Pancreas (tissue), 10 donors: ENCODE results near the gene NSF. TPM values are rescaled to one million over a fixed set of nuclear protein-coding genes. Genes with fewer than 3 reads are reported as not detected.

ENCODE experiments used
- ATAC-seq, 4 donors: fragments of 200-7000 bp; cut with Tn5 transposase; one replicate each; pipeline versions ENCODE4 v1.8.0 to v1.9.1; 2020; ENCODE audit warnings: mild to moderate bottlenecking in 4 of 4, moderate library complexity in 4 of 4
- DNase-seq, 6 donors: peaks; one replicate each; pipeline ENCODE4 v3.0.0-alpha.2; 2020
- FAIRE-seq: peaks from 2 replicates; lab custom pipeline; 2012; peaks lifted over from hg19 to GRCh38; lab: Jason Lieb, UNC
- H3K27ac ChIP-seq, 4 donors: fragments of 200-600 bp; sonication (generic); 1 replicate in 3 of 4; 2 replicates in 1 of 4; pipeline versions ENCODE4 v1.5.0 to v1.8.0; 2020
- H3K27me3 ChIP-seq, 4 donors: fragments of 200-600 bp; one replicate each; pipeline ENCODE4 v1.8.0; 2021
- H3K36me3 ChIP-seq, 3 donors: fragments of 200-600 bp; sonication (generic) in 1 of 3; one replicate each; pipeline versions ENCODE4 v1.5.0 to v1.8.0; 2020 to 2021
- H3K4me1 ChIP-seq, 3 donors: fragments of 200-600 bp; one replicate each; pipeline ENCODE4 v1.8.0; 2021
- H3K4me3 ChIP-seq, 4 donors: fragments of 200-600 bp; sonication (generic) in 2 of 4; one replicate each; pipeline versions ENCODE4 v1.5.0 to v1.8.0; 2020 to 2021
- H3K9me3 ChIP-seq, 4 donors: fragments of 200-600 bp; one replicate each; pipeline ENCODE4 v1.8.0; 2021
- CTCF ChIP-seq, 4 donors: fragments of 200-600 bp; sonication (generic) in 3 of 4; IDR thresholded peaks; one replicate each; pipeline versions ENCODE4 v1.5.0 to v1.8.0; 2021; ENCODE audit warnings: antibody characterized with exemption in 4 of 4
- WGBS, 2 donors: extraction: QIAGEN DNeasy Blood & Tissue Kit; methylation state at CpG; one replicate each; pipeline ENCODE4 v1.1.7; 2013; 5-methylcytosine and 5-hydroxymethylcytosine counted together
- intact Hi-C, 3 donors: fragments of 100-400 bp; cut with DNase I; formaldehyde crosslinking; loops; one replicate each; pipeline versions ENCODE4 v1.11.1 to v1.14.2; 2022
- polyA plus RNA-seq, 2 donors: library from polyadenylated mRNA; stranded (reverse); fragments of 200-250 nt; gene quantifications; one replicate each; pipeline ENCODE4 v1.2.3, GENCODE V29; 2013
- total RNA-seq, 6 donors: library from RNA; stranded (reverse); fragmentation: NEBNext Ultra II Directional in 4 of 6; extraction: Animal tissue kit (Norgen Biotek cat#: 25700) in 4 of 6; gene quantifications; one replicate each; pipeline versions ENCODE4 v1.2.1 to v1.2.4, GENCODE V29; 2021 to 2023
- donor health status: healthy with polysubstance abuse.
- donor health status: DM: no; HTN: no; CAD: no; lungs with moderate emphysema.
- donor health status: DM: no; HTN: no; CAD: no.
- donor health status: control.
- donor health status: control.
- donor health status: Bipolar disorder and iron deficiency.
- donor health status: DM: yes; HTN: yes; CAD: no.
- donor health status: DM: no; HTN: no; CAD: no.
- donor health status: DM: no; HTN: no; CAD: no.
- donor health status: DM: yes; HTN: yes; CAD: no.

NSF gene
- total and polyA plus RNA-seq, 8 donors, result 6.2 to 32.4 (median 29.0) TPM

GRCh38 chr17:46770439-46770817, 180.0 kb downstream of the NSF start:
- Histone ChIP-seq H3K36me3 (no peaks in the 10 kb centered on the region), H3K27ac (no peak overlapping the region), H3K27me3 (no peaks in the 10 kb centered on the region), H3K4me3 (no peak overlapping the region), H3K9me3 (no peaks in the 10 kb centered on the region), H3K4me1 (peaks cover under 1 to 2% (median 1%) of the 10 kb centered on the region in 3 donors)
- ATAC-seq (peak in 2 of 4 donors; percentile 3 to 4), FAIRE-seq (no peak), DNase-seq (peak in 3 of 6 donors; percentile 8 to 60 (median 56))
- intact Hi-C loops, result no loop called here
- 86 to 89% methylated on average over 14 of the region's 14 CpGs for WGBS, 2 donors
- TF ChIP-seq CTCF (IDR thresholded peaks at IDR 0.05), result no peak

GRCh38 chr17:46770818-46771560, 180.5 kb downstream of the NSF start:
- DNase-seq (peak in 5 of 6 donors; percentile 26 to 76 (median 51)), ATAC-seq (peak; percentile 52 to 68 (median 67)), FAIRE-seq (no peak)
- Histone ChIP-seq H3K36me3 (no peaks in the 10 kb centered on the region), H3K27ac (no peak overlapping the region), H3K4me3 (peak overlapping the region; percentile 19 to 57 (median 42)), H3K27me3 (no peaks in the 10 kb centered on the region), H3K9me3 (no peaks in the 10 kb centered on the region), H3K4me1 (no peaks in the 10 kb centered on the region)
- WGBS, 2 donors, result 14 to 19% methylated on average over 47 to 73 of the region's 73 CpGs
- intact Hi-C loops, result no loop called here
- TF ChIP-seq CTCF (IDR thresholded peaks at IDR 0.05), result no peak

- Histone ChIP-seq H3K27me3 (no peaks in the 10 kb centered on the region), H3K4me1 (no peaks in the 10 kb centered on the region), H3K36me3 (no peaks in the 10 kb centered on the region), H3K27ac (no peak overlapping the region), H3K9me3 (no peaks in the 10 kb centered on the region), H3K4me3 (peak overlapping the region; percentile 28 to 67 (median 46))
- ATAC-seq (peak; percentile 14 to 67 (median 48)), FAIRE-seq (no peak), DNase-seq (peak in 5 of 6 donors; percentile 29 to 76 (median 67))
- WGBS, 2 donors, result 2 to 7% methylated on average over 57 to 135 of the region's 135 CpGs
- TF ChIP-seq CTCF (IDR thresholded peaks at IDR 0.05), result no peak
- intact Hi-C loops, result no loop called here
These were observed 181.3 kb downstream of the NSF start for GRCh38 chr17:46771561-46772474.

- Histone ChIP-seq H3K27ac (no peak overlapping the region), H3K27me3 (no peaks in the 10 kb centered on the region), H3K9me3 (no peaks in the 10 kb centered on the region), H3K4me3 (peak overlapping the region in 3 of 4 donors; percentile 34 to 67 (median 57)), H3K4me1 (no peaks in the 10 kb centered on the region), H3K36me3 (no peaks in the 10 kb centered on the region)
- WGBS, 2 donors, result 39 to 42% methylated on average over 16 of the region's 16 CpGs
- no peak for TF ChIP-seq CTCF (IDR thresholded peaks at IDR 0.05)
- peak in 2 of 6 donors; percentile 49 to 53 for DNase-seq
- intact Hi-C loops, result no loop called here
- no peak for FAIRE-seq
- no peak for ATAC-seq
These were observed 182.2 kb downstream of the NSF start for GRCh38 chr17:46772475-46773220.
